Ecto neural progenitor cell (in vitro differentiated cells): ENCODE measurements around the gene KIRREL2.
"Not testable (repeated sequence)": the region's sequence is repeated elsewhere in the genome, so short reads cannot be mapped to it uniquely, and the experiment has no call there.

Experiments used
- DNase-seq: peaks from one replicate; pipeline ENCODE4 v3.0.0-alpha.2; 2018; ENCODE audit warnings: low spot score

KIRREL2 gene

GRCh38 chr19:35856546-35857149 is at the start of gene KIRREL2:
KIRREL2 (plus strand) TSS chr19:35856911; CDS start chr19:35857120, 209 bp downstream.
- peak; percentile 86 for DNase-seq

- no peak for DNase-seq
Measured at GRCh38 chr19:35807633-35808032, 49.1 kb upstream of the KIRREL2 start.

GRCh38 chr19:35811317-35812219 is 45.1 kb upstream of the KIRREL2 start:
- no peak for DNase-seq

GRCh38 chr19:35812220-35813042 is 44.3 kb upstream of the KIRREL2 start, which contains the start of gene PRODH2:
PRODH2 (minus strand) TSS chr19:35812845; CDS start chr19:35812805, 40 bp downstream.
- DNase-seq: no peak

- DNase-seq: no peak
Measured at GRCh38 chr19:35813043-35813890, 43.4 kb upstream of the KIRREL2 start.

- DNase-seq: no peak
Measured at GRCh38 chr19:35816262-35816661, 40.4 kb upstream of the KIRREL2 start.

GRCh38 chr19:35816846-35817245 is 39.9 kb upstream of the KIRREL2 start:
- DNase-seq: no peak

GRCh38 chr19:35818445-35818844 is 38.3 kb upstream of the KIRREL2 start:
- no peak for DNase-seq

- DNase-seq: no peak
Measured at GRCh38 chr19:35822579-35822978, 34.1 kb upstream of the KIRREL2 start.

GRCh38 chr19:35824150-35824549 is 32.6 kb upstream of the KIRREL2 start:
- DNase-seq: no peak

- peak; percentile 87 for DNase-seq
Measured at GRCh38 chr19:35828692-35829301, 27.9 kb upstream of the KIRREL2 start.

GRCh38 chr19:35830986-35831385 is 25.7 kb upstream of the KIRREL2 start:
- DNase-seq: no peak

GRCh38 chr19:35832054-35832453 is 24.7 kb upstream of the KIRREL2 start:
- DNase-seq: no peak

- no peak for DNase-seq
Measured at GRCh38 chr19:35833972-35834371, 22.7 kb upstream of the KIRREL2 start.

- DNase-seq: not testable (repeated sequence)
Measured at GRCh38 chr19:35836096-35836495, 20.6 kb upstream of the KIRREL2 start.

GRCh38 chr19:35841961-35842595 is 14.6 kb upstream of the KIRREL2 start:
- no peak for DNase-seq

- no peak for DNase-seq
Measured at GRCh38 chr19:35842666-35843272, 13.9 kb upstream of the KIRREL2 start.

- peak; percentile 67 for DNase-seq
Measured at GRCh38 chr19:35843676-35844481, 12.8 kb upstream of the KIRREL2 start.
